ENCODE results near the gene TTYH1. TPM values are rescaled to one million over a fixed set of nuclear protein-coding genes. Genes with fewer than 3 reads are reported as not detected.
A peak's percentile ranks its signal among the peaks of the same experiment; 100 is the strongest.

Gene TTYH1
- polyA plus RNA-seq, 1 of the 3 experiments (the other 2 are of a cell fraction), result 0.05 TPM

DNA sequence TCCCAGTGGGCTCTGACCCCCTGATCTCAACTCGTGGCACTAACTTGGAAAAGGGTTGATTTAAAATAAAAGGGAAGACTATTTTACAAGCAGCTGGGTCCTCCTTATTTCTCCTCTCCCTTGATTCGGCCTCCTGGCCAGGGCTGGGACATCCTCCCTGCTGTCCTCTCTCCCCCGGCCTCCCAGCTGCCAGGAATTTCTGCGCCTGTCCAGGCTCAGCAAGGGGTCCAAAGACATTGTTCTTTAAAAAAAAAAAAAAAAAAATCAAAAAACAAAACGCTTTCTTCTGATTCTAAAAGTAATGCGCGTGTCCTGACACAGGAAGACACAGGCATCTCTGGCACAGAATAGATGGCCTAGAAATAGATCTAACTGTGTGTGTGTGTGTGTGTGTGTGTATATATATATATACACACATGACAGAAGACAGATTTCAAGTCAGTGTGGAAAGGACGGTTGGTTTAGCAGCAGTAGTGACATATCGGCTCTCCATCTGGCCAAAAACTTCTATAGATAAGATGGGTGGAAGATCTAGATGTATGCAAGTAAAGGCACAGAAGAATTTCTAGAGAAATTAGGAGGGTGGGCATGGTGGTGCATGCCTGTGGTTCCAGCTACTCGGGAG is 21.5 kb downstream of the TTYH1 start:
- no peak for DNase-seq
- WGBS (ENCODE audit: low lambda C conversion rate), result 93% methylated on average over 10 of the region's 10 CpGs
- no peaks in the 10 kb centered on the region for H3K9me3 ChIP-seq
- no peaks in the 10 kb centered on the region for H3K27me3 ChIP-seq (ENCODE audit: insufficient read depth)
- H2AFZ ChIP-seq (ENCODE audit: low read depth), result no peak overlapping the region
- H3F3A ChIP-seq (replicated peaks; ENCODE audit: insufficient read depth), result no peaks in the 10 kb centered on the region
- ChIA-PET POLR2A (interaction anchor here (0.7 to 1.6 kb wide), 2 partner anchors 12 to 24 kb away, joined by 4 to 6 read pairs; partner anchors contain the start of gene LENG8), CTCF (no interaction called here)
- TF ChIP-seq FOSL2 (IDR thresholded peaks at IDR 0.05; ENCODE audit: borderline replicate concordance, low read depth) (no peak), MEF2A (IDR thresholded peaks at IDR 0.05; ENCODE audit: borderline replicate concordance, low read depth) (no peak), SIN3A (IDR thresholded peaks at IDR 0.05; ENCODE audit: borderline replicate concordance, low read depth, low read length) (no peak), GATA2 (CRISPR knock-in tag; IDR thresholded peaks at IDR 0.05) (no peak), TEAD4 (IDR thresholded peaks at IDR 0.05; ENCODE audit: borderline replicate concordance, insufficient read depth) (no peak), EP300 (IDR thresholded peaks at IDR 0.05; ENCODE audit: borderline replicate concordance in 1 of 2, low read depth in 1 of 2, low read length in 1 of 2) (no peak), TCF12 (IDR thresholded peaks at IDR 0.05) (no peak), CHD2 (IDR thresholded peaks at IDR 0.05; ENCODE audit: low read length, partially characterized antibody) (no peak)
- TF ChIP-seq, protein P1, sequence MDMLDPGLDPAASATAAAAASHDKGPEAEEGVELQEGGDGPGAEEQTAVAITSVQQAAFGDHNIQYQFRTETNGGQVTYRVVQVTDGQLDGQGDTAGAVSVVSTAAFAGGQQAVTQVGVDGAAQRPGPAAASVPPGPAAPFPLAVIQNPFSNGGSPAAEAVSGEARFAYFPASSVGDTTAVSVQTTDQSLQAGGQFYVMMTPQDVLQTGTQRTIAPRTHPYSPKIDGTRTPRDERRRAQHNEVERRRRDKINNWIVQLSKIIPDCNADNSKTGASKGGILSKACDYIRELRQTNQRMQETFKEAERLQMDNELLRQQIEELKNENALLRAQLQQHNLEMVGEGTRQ (IDR thresholded peaks at IDR 0.05; ENCODE audit: borderline replicate concordance, low read depth, low read length), result no peak
- H3K9ac ChIP-seq, result no peak overlapping the region
- H3K4me2 ChIP-seq, result no peak overlapping the region
- no peak overlapping the region for H3K4me3 ChIP-seq (ENCODE audit: low read depth in 2 of 2, low read length in 1 of 2)
- no peaks in the 10 kb centered on the region for H3K4me1 ChIP-seq (ENCODE audit: control insufficient read depth in 1 of 2, insufficient read depth in 2 of 2, low read depth in 1 of 2, low read length in 1 of 2)
- H3K79me2 ChIP-seq (ENCODE audit: insufficient read depth), result peaks cover 7% of the 10 kb centered on the region; the same call in 1 of the 2 replicates
- no peaks in the 10 kb centered on the region for H3K36me3 ChIP-seq (replicated peaks in 1 of 2; ENCODE audit: control insufficient read depth in 1 of 2, insufficient read depth in 2 of 2, low read length in 1 of 2)
- H3K9me2 ChIP-seq, result no peaks in the 10 kb centered on the region
- H3K27ac ChIP-seq (ENCODE audit: low read depth in 2 of 2, low read length in 1 of 2), result no peak overlapping the region
- peaks cover 17% of the 10 kb centered on the region; the same call in 1 of the 2 replicates for H4K20me1 ChIP-seq (ENCODE audit: insufficient read depth)

DNA sequence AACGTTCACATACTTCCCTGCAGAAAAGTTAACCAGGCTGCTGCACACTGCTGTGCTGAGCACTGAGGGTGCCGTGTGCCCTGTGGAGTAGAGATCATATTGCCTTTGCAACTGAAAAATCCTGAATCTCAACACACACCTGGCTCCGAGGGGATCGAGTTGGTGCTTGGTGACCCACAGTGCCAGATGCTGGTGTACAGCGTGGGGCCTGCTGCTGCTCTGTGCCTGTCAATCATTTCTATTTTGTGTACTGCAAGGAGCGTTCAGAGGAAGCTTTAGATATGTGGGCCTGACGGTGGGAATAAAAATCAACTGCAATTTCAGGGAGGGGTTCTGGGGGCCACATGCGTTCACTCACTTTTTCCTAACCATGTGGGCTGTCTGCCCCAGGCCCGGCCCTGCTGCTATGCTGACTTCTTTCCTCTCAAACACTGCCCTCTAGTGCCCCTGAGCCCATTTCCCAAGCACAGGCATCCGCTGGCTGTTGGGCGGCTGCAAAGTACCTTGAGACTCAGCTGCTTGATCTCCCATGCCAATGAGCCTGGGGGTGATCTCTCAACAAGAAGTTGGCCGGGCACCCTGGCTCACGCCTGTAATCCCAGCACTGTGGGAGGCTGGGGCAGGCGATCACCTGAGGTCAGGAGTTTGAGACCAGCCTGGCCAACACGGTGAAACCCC is 24.0 kb downstream of the TTYH1 start:
- Histone ChIP-seq H3K9ac (no peak overlapping the region), H3K27ac (ENCODE audit: low read depth in 2 of 2, low read length in 1 of 2) (no peak overlapping the region), H3K27me3 (ENCODE audit: insufficient read depth) (no peaks in the 10 kb centered on the region), H3K4me2 (no peak overlapping the region), H2AFZ (ENCODE audit: low read depth) (no peak overlapping the region), H3K4me3 (ENCODE audit: low read depth in 2 of 2, low read length in 1 of 2) (no peak overlapping the region; a peak in 1 of 4 replicates), H3F3A (replicated peaks; ENCODE audit: insufficient read depth) (no peaks in the 10 kb centered on the region), H3K4me1 (ENCODE audit: control insufficient read depth in 1 of 2, insufficient read depth in 2 of 2, low read depth in 1 of 2, low read length in 1 of 2) (no peaks in the 10 kb centered on the region), H3K9me2 (no peaks in the 10 kb centered on the region), H3K9me3 (no peaks in the 10 kb centered on the region), H4K20me1 (ENCODE audit: insufficient read depth) (peaks cover 17% of the 10 kb centered on the region; the same call in 1 of the 2 replicates), H3K36me3 (replicated peaks in 1 of 2; ENCODE audit: control insufficient read depth in 1 of 2, insufficient read depth in 2 of 2, low read length in 1 of 2) (peaks cover 0 to 8% of the 10 kb centered on the region in 2 experiments), H3K79me2 (ENCODE audit: insufficient read depth) (peaks cover 7% of the 10 kb centered on the region; the same call in 1 of the 2 replicates)
- WGBS (ENCODE audit: low lambda C conversion rate), result 81% methylated on average over 13 of the region's 15 CpGs
- ChIA-PET CTCF (interaction anchor here (1.1 to 2.8 kb wide), 5 partner anchors 9 to 48 kb away, joined by 3 to 12 read pairs (median 6); partner anchors contain the start of gene LENG8), POLR2A (interaction anchor here (0.6 to 1.0 kb wide), 2 partner anchors 10 kb away, joined by 3 read pairs; partner anchors contain the start of gene LENG8)
- DNase-seq, result peak; percentile 63
- TF ChIP-seq, protein P2, sequence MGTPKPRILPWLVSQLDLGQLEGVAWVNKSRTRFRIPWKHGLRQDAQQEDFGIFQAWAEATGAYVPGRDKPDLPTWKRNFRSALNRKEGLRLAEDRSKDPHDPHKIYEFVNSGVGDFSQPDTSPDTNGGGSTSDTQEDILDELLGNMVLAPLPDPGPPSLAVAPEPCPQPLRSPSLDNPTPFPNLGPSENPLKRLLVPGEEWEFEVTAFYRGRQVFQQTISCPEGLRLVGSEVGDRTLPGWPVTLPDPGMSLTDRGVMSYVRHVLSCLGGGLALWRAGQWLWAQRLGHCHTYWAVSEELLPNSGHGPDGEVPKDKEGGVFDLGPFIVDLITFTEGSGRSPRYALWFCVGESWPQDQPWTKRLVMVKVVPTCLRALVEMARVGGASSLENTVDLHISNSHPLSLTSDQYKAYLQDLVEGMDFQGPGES (IDR thresholded peaks at IDR 0.05; ENCODE audit: low read depth, low read length), result no peak
- TF ChIP-seq, protein P3, sequence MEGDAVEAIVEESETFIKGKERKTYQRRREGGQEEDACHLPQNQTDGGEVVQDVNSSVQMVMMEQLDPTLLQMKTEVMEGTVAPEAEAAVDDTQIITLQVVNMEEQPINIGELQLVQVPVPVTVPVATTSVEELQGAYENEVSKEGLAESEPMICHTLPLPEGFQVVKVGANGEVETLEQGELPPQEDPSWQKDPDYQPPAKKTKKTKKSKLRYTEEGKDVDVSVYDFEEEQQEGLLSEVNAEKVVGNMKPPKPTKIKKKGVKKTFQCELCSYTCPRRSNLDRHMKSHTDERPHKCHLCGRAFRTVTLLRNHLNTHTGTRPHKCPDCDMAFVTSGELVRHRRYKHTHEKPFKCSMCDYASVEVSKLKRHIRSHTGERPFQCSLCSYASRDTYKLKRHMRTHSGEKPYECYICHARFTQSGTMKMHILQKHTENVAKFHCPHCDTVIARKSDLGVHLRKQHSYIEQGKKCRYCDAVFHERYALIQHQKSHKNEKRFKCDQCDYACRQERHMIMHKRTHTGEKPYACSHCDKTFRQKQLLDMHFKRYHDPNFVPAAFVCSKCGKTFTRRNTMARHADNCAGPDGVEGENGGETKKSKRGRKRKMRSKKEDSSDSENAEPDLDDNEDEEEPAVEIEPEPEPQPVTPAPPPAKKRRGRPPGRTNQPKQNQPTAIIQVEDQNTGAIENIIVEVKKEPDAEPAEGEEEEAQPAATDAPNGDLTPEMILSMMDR (IDR thresholded peaks at IDR 0.05), result peak; percentile 52
- TF ChIP-seq RAD21 (IDR thresholded peaks at IDR 0.05; ENCODE audit: low read length), result peak; percentile 43

Measured in SK-N-SH (cell line).